KOPT-K1 (cell line): ENCODE results near the gene NMRK2.

Experiments used
- H3K27ac ChIP-seq: fragments of 200-600 bp; sonication (generic); 2 replicates; pipeline ENCODE4 v1.5.1; 2016; ENCODE audit warnings: antibody characterized with exemption, mild to moderate bottlenecking, low read depth, low read length; ENCODE audit not compliant: poor library complexity, severe bottlenecking
- H3K36me3 ChIP-seq: fragments of 200-600 bp; sonication (generic); 2 replicates; pipeline ENCODE4 v1.5.1; 2017; ENCODE audit warnings: antibody characterized with exemption, mild to moderate bottlenecking, low read length, moderate library complexity; ENCODE audit not compliant: insufficient read depth
- H3K9me3 ChIP-seq: fragments of 200-600 bp; sonication (generic); 2 replicates; pipeline ENCODE4 v1.5.1; 2017; ENCODE audit warnings: antibody characterized with exemption, low read length, mild to moderate bottlenecking; ENCODE audit not compliant: insufficient read depth, poor library complexity, severe bottlenecking

The NMRK2 gene

DNA sequence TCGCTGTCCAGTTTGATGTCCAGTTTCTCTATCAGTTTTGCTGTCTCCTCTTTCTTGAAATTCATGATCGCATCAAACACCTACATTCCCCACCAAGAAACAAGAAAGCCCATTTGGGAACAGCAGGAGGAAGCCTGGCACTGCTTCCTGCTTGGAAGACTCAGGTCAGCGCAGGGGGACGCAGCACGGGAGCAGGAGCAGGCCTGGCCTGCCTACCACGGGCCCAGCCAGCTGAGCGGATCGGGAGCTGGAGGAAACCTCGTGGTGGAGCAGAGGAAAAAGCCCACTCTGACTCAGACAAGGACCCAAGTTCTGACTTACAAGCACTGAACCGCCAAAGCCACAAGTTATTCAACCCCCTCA lies 48.5 kb downstream of the NMRK2 start:
- H3K27ac ChIP-seq: no peak overlapping the region
- H3K36me3 ChIP-seq: peaks cover 84% of the 10 kb centered on the region
- H3K9me3 ChIP-seq: no peaks in the 10 kb centered on the region

GRCh38 chr19:3981736-3982681 lies 49.1 kb downstream of the NMRK2 start:
- Histone ChIP-seq H3K36me3 (peaks cover 77% of the 10 kb centered on the region), H3K27ac (no peak overlapping the region), H3K9me3 (no peaks in the 10 kb centered on the region)

GRCh38 chr19:3982701-3983541 lies 50.1 kb downstream of the NMRK2 start:
- H3K27ac ChIP-seq: peak overlapping the region; percentile 84
- H3K9me3 ChIP-seq: no peaks in the 10 kb centered on the region
- H3K36me3 ChIP-seq: peaks cover 68% of the 10 kb centered on the region

GRCh38 chr19:3983542-3983914 lies 50.7 kb downstream of the NMRK2 start:
- Histone ChIP-seq H3K36me3 (peaks cover 62% of the 10 kb centered on the region), H3K27ac (peak overlapping the region; percentile 84), H3K9me3 (no peaks in the 10 kb centered on the region)

DNA sequence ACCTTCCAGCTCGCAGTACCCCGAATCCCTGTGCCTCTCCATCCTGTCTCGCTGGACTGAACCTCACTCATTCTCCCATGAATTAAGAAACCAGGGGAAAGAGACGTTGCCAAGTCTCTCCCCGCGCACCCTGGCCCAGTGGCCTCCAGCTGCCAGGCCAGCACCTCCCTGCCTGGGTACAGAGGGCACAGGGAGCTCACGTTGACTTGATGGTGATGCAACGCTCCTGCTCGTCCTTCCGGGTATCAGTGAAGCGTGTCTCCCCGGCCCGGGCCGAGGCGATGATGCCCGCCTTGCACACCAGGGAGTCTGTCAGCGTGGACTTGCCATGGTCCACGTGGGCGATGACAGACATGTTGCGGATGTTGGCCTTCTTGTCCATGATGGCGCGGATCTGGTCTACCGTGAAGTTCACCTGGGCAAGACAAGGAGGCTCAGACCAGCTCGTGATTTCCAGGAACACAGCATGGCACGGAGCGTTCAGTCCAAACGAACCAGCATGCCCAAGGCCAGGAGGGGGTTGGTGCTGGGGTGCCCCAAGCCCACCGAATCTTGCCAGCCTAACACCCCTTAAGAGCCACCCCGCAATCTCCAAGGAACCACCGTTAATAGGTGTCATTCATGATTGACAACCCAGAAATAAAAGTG lies 51.2 kb downstream of the NMRK2 start:
- Histone ChIP-seq H3K27ac (peak overlapping the region; percentile 84), H3K9me3 (no peaks in the 10 kb centered on the region), H3K36me3 (peaks cover 57% of the 10 kb centered on the region)

DNA sequence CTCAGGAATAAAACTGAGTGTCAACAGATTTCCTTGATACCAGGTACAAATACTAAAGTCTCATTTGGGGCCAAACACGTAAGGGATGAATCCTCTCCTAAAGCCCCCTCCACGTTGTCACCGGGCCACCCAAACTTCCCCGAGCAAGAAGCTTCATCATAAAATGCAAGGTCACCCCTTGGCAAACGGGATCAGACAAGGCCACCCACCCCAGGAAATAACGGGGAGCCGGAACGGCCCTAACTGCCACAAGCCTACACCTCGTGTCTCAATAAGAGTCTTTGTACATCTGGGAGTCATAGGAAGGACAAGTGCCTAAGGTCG lies 51.7 kb downstream of the NMRK2 start:
- Histone ChIP-seq H3K36me3 (peaks cover 52% of the 10 kb centered on the region), H3K27ac (peak overlapping the region; percentile 84), H3K9me3 (no peaks in the 10 kb centered on the region)

- Histone ChIP-seq H3K27ac (peak within 1 kb of the TSS; percentile 84), H3K36me3 (peaks cover 47% of the 10 kb centered on the region), H3K9me3 (no peaks in the 10 kb centered on the region)
Observed at GRCh38 chr19:3984908-3985642, 52.2 kb downstream of the NMRK2 start, which contains the start of gene EEF2. TSS of gene EEF2 (minus strand) at chr19:3985463. CDS start at chr19:3985380, 83 bp downstream.

DNA sequence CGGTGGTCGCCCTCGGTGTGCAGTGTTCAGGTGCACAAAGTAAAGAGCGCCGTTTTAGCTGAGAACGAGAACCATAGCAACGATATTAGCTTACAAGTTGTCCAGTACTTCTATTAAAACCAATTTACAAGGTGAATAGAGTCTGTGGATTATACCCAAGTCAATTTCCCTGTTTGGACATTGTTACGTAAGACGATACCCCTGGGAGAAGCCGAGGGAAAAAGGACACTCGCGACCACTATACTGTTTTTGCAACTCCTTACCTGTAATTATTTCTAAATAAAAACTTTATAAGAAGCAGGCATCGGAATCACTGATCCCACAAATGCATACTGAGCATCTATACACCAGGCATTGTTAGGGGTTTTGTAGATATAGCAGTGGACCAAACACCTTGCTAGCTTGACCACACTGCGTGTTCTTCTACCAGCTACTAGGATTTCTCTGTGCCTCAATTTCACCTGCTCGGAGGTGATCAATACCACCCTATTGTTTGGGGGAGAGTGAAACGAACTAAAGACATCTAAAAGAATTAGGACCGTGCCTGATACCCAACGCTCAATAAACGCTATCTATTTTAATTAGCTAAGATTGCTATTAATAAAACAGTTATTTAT lies 52.9 kb downstream of the NMRK2 start:
- peak overlapping the region; percentile 84 for H3K27ac ChIP-seq
- H3K9me3 ChIP-seq: no peaks in the 10 kb centered on the region
- H3K36me3 ChIP-seq: peaks cover 40% of the 10 kb centered on the region

- Histone ChIP-seq H3K27ac (peak overlapping the region; percentile 84), H3K9me3 (no peaks in the 10 kb centered on the region), H3K36me3 (peaks cover 33% of the 10 kb centered on the region)
Observed at GRCh38 chr19:3986260-3987041, 53.6 kb downstream of the NMRK2 start.

- H3K9me3 ChIP-seq: no peaks in the 10 kb centered on the region
- H3K36me3 ChIP-seq: peaks cover 19% of the 10 kb centered on the region
- H3K27ac ChIP-seq: peak overlapping the region; percentile 16
Observed at GRCh38 chr19:3987619-3988371, 54.9 kb downstream of the NMRK2 start.

- Histone ChIP-seq H3K9me3 (no peaks in the 10 kb centered on the region), H3K27ac (no peak overlapping the region), H3K36me3 (no peaks in the 10 kb centered on the region)
Observed at GRCh38 chr19:3990815-3991117, 57.9 kb downstream of the NMRK2 start.
